K562 (cell line): ENCODE measurements around the gene WDR70. TPM values are rescaled to one million over a fixed set of nuclear protein-coding genes. Genes with fewer than 3 reads are reported as not detected.

Source experiments
- HNRNPK ChIP-seq: fragments of 200-400 bp; formaldehyde crosslinking; IDR thresholded peaks from one replicate; pipeline ENCODE4 v1.6.1; 2018; ENCODE audit warnings: mild to moderate bottlenecking, low read depth, low read length; ENCODE audit not compliant: poor library complexity, severe bottlenecking
- MGA ChIP-seq: fragments of 450-650 bp; IDR thresholded peaks from 2 replicates; pipeline ENCODE4 v1.6.1; 2016; ENCODE audit warnings: mild to moderate bottlenecking, moderate library complexity
- MIER1 ChIP-seq: fragments of 450-650 bp; IDR thresholded peaks from 2 replicates; pipeline ENCODE4 v1.6.1; 2016; ENCODE audit warnings: antibody characterized with exemption, mild to moderate bottlenecking, low read depth
- SOX6 ChIP-seq: fragments of 450-650 bp; IDR thresholded peaks from 2 replicates; pipeline ENCODE4 v1.6.1; 2014; ENCODE audit warnings: mild to moderate bottlenecking
- TRIM24 ChIP-seq, 2 experiments: fragments of 450-650 bp; IDR thresholded peaks; 2 replicates each; pipeline ENCODE4 v1.6.1; 2016
- U2AF1 ChIP-seq: fragments of 200-400 bp; formaldehyde crosslinking; optimal IDR thresholded peaks from 2 replicates; pipeline ENCODE3; 2017; ENCODE audit warnings: mild to moderate bottlenecking, low read depth, low read length, moderate library complexity
- ZNF197 ChIP-seq: fragments of 200-800 bp; sonication (Bioruptor generic); IDR thresholded peaks from 2 replicates; pipeline ENCODE4 v1.6.1; 2016; ENCODE audit warnings: low read depth, missing genetic modification characterization, missing compliant biosample characterization
- ZNF407 ChIP-seq: fragments of 450-650 bp; IDR thresholded peaks from 2 replicates; pipeline ENCODE4 v1.6.1; 2016; ENCODE audit warnings: low read depth
- ZNF586 ChIP-seq: fragments of 450-650 bp; formaldehyde crosslinking; conservative IDR thresholded peaks from 2 replicates; pipeline ENCODE4 v1.4.0; 2020; ENCODE audit warnings: mild to moderate bottlenecking, moderate library complexity
- polyA plus RNA-seq, 8 experiments: library from polyadenylated mRNA; depleted of rRNA in 4 of 8; stranded (reverse) in 5 of 8; unstranded in 3 of 8; fragments of >200 nt; fragmentation: Nextera tagmentation in 2 of 8; fragmentation: Illumina TruSeq in 1 of 8; extraction: Ambion mirVana in 2 of 8; extraction: Trizol in 1 of 8; gene quantifications; 2 replicates each; pipeline versions ENCODE4 v1.2.1 to v1.2.3, GENCODE V29; 2011 to 2014; ENCODE audit warnings: inconsistent platforms in 1 of 8, missing spikeins in 1 of 8
- total RNA-seq, 7 experiments: library from RNA; depleted of rRNA in 6 of 7; stranded (reverse); fragments of >200 nt in 6 of 7; fragmentation: Illumina TruSeq in 2 of 7; extraction: Trizol in 2 of 7; gene quantifications; 2 replicates each; pipeline versions ENCODE4 v1.2.1 to v1.2.3, GENCODE V29; 2011 to 2021; ENCODE audit warnings: low replicate concordance in 1 of 7

Gene WDR70
- total and polyA plus RNA-seq, 9 of the 15 experiments (the other 6 are each of a cell fraction or from before 2014, with no cell fraction given): 16.8 to 46.6 (median 38.8) TPM

GRCh38 chr5:37557734-37558293 lies 178.7 kb downstream of the WDR70 start (continued):
- no peak for TF ChIP-seq ZNF407
- peak; percentile 79 to 80; a peak in 3 of 4 replicates for TF ChIP-seq TRIM24 (IDR thresholded peaks at IDR 0.05)
- TF ChIP-seq U2AF1: no peak
- TF ChIP-seq MIER1: no peak
- TF ChIP-seq HNRNPK: no peak
- no peak for TF ChIP-seq ZNF586 (CRISPR knock-in tag)
- no peak for TF ChIP-seq MGA
- 0 out of 2 replicates have a peak, but pooled peaks have one; percentile 53 for TF ChIP-seq ZNF197 (CRISPR knock-in tag)
- TF ChIP-seq SOX6: no peak
